GM18508 (cell line): Measurements from ENCODE around the gene CHPF2.

Experiments used
- ATAC-seq: cut with Tn5 transposase; IDR thresholded peaks from one replicate; pipeline ENCODE4 v1.9.1; 2021; ENCODE audit warnings: moderate number of reproducible peaks; ENCODE audit not compliant: insufficient read depth, unreplicated experiment

Gene CHPF2, protein sequence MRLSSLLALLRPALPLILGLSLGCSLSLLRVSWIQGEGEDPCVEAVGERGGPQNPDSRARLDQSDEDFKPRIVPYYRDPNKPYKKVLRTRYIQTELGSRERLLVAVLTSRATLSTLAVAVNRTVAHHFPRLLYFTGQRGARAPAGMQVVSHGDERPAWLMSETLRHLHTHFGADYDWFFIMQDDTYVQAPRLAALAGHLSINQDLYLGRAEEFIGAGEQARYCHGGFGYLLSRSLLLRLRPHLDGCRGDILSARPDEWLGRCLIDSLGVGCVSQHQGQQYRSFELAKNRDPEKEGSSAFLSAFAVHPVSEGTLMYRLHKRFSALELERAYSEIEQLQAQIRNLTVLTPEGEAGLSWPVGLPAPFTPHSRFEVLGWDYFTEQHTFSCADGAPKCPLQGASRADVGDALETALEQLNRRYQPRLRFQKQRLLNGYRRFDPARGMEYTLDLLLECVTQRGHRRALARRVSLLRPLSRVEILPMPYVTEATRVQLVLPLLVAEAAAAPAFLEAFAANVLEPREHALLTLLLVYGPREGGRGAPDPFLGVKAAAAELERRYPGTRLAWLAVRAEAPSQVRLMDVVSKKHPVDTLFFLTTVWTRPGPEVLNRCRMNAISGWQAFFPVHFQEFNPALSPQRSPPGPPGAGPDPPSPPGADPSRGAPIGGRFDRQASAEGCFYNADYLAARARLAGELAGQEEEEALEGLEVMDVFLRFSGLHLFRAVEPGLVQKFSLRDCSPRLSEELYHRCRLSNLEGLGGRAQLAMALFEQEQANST

DNA sequence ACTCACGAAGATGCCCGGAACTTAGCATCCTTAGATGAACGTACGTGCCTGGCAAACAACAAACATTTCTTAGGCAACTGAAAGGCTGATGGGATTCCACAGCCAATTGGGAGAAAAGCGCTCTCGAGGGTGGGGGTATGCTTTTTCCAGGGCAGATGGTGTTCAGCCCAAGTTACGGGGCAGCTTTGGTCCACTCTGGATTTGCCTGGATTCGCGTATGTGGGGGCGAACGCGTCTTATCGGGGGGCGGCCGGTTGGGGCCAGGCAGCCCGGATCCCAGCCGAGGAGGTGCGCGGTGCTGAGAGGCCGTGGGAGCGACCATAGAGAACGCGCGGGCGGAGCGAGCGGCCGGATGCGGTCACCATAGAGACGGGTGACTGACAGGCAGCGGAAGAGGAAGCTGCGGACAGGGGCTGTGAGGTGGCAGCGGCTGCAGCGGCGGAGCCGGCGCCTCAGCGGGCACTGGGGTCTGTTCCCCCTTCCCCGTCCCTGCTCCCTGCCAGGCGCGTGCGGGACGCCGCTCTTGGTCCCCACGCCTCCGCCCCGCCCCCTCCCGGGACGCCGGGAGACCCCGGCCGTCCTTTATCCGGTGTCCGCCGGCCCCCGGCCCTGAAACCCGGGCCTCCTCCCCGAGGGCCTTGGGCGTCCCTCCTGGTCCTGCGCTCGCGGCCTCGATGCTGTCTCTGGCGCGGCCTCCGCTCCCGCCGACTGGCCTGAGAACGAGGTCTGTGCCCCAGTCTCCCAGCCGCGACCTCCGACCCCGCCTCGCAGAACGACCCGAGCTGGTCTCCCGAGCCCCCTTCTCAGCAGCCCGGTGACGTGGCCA is at the start of gene CHPF2:
Gene CHPF2 (plus strand): TSS at position 393 of the 826 bp plus-strand sequence. CDS start 1,529 bp downstream, outside the sequence.
- peak; percentile 73 for ATAC-seq

DNA sequence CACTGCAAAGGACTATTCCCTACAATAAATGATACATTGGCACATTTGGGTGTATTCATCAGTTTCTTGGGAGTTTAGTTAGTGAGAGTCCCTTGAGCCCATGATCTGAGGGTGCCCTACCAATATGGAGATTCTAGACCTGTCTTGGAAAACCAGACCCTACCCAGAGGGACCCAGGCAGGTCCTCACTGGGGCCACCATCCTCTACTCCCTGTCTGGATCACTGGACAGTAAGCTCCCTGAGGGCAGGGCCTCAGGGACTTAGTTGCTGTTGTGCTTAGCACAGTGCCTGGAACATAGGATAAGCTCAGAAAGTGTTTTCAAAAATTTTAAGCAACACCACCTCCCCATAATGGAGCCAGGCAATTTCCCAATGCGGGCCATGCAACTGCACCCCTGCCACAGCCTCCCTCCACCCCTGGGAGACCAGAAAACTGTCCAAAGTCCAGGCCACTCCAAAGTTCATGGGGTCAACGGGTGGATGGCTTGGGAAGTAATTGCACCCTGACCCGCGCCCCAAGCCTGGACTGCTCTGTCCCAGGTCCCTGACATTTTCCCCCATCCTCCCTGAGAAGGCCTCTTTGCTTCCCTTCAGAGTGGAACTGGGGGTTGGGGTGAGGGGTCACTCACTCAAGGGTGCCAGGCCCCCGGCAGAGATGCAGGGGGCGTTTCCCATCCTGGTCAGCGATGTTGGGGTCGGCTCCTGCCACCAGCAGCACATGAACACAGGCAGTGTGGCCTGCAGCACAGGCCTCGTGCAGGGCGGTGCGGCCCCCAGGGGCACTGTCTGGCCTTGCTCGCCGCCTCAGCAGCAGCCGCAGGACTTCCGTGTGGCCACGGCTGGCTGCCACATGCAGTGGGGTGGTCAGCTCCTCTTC is 46.3 kb upstream of the CHPF2 start:
- no peak for ATAC-seq

DNA sequence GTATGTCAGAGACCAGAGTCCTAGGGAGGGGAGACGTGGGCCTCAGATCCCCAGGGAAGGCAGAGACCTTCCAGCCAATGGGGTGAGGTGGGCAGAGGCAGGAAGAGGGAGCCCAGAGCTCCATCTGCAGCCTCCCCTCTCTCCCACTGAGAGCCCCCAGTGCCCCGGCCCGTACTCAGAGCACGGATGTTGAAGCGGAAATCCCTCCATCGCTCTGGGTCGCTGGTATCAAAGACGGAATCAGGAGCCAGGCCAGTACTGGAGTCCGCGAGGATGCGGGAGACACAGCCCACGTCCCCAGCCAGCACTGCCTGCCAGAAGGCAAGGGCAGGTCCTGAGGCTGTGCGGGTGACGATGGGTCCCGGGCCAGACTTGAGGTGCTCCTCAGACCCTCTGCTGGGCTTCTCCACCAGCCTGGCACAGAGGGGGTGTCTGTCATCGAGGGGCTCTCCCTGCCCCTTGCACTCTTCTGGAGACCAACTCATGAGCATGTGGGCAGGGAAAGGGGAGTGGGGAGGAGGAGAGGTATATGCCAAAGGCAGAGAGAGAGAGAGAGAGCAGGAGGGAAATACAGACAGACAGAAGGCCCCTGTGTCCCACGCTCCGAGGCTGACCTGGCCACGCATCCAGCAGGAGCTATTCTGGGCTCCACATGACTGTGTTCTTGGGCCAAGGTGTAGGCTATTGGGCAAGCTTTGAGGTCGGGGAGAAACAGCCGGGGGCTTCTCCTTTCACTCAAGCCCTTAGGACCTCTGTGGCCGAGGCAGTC is 45.5 kb upstream of the CHPF2 start, which contains the start of gene ASB10:
Gene ASB10 (minus strand): TSS at position 611 of the 769 bp plus-strand sequence. CDS start 120 bp downstream, at position 491.
- ATAC-seq, result no peak

DNA sequence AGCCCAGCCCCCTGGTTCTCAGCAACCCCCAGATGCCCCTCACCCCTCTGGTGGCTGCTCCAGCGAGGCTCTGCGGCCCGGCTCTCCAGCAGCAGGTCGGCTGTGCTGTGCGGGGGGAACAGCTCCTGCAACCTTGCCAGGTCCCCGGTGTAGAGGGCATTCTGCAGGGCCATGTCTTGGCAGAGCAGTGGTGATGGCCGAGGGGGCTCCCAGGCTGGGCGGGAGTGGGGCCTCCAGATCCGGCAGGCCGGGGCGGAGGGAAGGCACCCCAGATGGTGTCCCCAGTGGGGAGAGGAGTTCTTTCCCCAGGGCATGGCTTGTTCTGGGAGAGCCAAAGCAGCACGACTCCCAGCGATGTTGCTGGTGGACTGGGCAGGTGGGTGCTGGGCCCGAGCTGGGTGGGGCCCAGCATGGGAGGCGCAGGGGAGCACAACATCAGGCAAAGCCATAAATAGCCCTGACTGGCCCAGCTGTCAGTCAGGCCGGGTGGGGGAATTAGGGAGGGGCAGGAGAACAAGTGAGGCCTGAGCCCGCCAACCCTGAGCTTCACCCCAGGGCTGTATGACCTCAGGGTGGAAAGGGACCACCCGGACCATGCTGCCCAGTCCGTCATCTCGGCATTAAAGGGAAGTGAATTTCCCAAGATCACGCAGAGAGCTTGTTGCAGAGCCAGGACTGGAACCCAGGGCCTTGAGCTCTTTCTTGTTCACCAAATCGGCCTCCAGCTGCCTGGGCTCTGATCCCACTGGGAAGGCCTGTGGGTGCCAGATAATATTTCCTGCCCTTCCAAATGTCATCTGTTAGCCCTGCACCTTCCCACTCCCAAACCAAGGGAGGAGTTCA is 44.7 kb upstream of the CHPF2 start:
- no peak for ATAC-seq

DNA sequence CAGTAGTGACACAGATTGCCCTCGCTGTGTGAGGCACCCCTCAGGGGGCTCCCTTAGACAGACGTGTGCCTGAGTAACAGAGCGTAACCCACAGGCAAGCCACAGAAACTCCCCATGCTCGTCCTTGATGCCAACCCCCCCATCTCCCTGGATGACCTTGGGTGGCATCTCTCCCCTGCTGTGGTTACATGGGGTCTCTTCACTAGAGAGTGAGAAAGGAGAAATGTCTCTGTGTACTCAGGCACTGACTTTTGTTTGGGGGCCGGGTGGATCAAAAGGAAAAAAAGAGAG is 44.1 kb upstream of the CHPF2 start:
- no peak for ATAC-seq

DNA sequence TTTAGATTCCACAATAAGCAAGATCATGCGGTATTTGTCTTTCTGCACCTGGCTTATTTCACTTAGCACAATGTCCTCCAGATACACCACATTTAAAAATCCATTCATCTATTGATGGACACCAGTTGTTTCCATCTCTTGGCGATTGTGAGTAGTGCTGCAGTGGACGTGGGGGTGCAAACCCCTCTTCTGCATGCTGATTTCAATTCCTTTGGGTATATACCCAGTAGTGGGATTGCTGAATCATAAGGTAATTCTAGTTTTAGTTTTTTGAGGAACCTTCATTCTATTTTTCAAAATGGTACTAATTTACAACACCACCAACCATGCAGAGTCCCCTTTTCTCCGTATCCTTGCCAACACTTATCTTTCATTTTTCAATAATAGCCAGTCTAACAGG is 43.2 kb upstream of the CHPF2 start:
- ATAC-seq, result no peak

DNA sequence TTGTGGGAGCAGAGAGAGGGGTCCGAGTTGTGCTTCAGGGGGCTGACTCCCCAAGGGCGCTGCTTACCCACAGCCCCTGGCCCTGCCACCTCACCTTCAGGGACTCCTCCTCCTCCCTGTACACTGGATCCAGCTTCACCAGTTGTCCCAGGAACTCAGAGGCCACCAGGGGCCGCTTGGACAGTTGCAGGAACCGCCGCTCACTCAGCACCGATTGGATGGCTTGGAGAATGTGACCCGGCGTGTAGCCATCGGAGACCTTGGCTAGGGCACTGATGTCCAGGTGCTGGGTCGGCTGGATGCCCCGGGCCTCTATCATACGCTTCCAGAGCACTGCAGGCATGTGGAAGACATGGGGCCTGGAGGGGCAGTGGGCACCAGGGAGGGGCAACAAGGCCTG is 40.7 kb upstream of the CHPF2 start:
- no peak for ATAC-seq

DNA sequence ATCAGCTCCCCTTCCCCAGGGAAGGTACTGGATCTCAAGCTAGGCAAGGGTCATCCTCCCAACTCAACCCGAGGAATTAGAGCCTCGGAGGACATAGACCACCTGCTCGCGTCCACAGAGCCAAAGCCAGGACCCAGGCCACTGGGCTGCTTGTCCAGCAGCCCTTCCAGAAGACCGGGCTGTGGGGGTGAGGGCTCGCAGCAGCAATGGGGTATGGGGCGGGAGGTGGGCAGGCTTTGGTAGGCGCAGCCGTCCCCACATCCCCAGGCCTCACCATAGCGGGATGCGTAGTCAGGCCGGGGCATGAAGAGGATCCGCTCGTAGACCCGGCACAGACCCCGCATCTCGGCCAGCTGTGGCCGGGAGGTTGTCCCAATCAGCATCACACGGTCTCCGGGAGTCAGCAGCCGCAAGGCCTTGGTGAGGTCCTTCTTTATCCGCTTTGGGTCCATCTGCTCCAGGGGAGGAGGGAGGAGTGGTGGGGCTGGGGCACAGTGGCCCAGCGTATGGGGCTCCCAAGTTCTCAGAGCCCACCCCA is 40.2 kb upstream of the CHPF2 start:
- ATAC-seq, result no peak

DNA sequence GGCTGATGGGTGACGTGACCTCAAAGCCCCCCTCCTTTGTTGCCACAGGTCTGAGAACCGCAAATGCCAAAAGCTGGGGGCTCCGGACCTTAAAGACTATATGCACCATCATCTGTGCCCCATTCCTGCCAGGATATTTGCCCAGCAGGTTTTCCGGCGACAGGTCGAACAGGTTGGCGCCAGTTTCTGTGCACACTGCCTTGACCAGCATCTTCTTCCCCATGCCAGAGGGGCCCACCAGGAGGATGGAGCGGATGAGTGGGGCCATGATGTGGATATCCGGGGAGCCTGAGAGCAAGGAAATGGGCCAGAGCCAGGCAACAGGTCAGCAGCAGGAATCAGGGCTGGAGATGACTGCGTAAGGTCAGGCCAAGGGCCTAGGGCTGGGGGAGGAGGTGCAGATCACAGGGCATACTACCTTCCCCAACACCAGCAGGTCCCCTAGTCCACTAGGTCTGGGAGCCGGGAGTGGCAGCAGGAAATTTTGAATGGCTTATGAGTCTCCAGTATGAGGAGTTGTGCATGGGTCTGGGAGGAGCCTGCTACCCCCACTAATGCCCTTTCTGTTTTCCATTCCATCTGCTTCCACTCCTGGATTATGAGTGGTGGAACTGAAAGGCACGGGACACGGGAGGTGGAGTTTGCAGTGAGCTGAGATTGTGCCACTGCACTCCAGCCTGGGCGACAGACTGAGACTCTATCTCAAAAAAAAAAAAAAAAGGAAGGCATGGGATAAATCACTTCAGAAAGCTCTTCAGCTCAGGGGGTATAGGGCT is 38.9 kb upstream of the CHPF2 start:
- no peak for ATAC-seq

DNA sequence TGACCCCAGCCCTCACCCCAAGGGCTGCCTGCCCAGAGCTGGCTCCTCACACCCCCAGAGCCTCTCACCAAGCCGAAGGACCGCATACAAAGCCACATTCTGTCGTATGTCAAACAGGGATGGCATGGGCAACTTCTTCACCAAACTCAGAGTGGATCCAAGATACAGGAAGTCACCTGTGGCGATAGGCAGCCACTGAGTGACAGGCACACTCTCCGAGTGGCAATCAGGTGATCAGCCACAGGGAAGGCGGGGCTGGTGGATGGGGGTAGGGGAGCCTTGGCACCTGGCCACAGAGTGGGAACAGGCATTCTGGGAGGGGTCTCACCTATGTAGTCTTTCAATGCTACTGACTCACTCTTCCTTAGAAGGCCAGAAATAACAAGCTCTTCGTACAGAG is 38.1 kb upstream of the CHPF2 start:
- no peak for ATAC-seq

DNA sequence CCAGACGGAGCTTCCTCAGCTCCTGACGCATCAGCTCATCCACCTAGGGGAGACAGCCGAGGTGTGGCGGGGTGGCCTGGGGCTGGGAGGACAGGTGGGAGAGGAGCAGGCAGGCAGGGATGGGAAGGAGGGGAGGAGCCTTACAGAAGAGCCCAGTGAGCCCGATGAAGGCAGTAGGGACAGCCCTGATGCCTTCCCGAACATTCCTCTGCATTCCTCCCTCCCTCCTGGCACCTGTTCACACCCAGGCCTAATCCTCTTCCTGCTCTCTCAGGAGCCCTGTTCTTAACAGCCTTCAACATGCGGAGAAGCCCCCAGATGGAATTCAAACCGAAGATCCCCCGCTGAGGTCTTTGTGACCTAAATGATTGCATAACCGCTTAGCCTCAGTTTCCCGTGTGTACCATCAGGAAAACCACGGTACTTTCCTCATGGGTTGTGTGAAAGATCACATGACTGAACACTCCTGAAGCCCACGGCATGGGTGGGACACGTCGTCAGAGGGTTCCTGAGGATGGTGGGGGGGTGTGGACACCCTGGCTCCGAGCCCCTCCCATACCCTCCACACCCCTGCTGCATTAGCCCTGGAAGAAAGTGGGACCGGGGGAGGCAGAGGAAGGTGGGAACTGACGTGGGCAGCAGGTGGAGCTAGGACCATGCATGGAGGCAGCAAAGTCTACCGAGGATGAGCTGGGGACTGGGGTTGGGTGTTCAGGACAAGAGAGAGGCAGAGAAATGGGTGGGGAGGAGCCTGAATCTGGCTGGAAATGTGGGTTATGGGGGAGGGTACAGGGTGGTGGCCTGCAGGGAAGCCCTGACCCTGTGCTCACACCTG is 36.5 kb upstream of the CHPF2 start:
- ATAC-seq, result no peak

DNA sequence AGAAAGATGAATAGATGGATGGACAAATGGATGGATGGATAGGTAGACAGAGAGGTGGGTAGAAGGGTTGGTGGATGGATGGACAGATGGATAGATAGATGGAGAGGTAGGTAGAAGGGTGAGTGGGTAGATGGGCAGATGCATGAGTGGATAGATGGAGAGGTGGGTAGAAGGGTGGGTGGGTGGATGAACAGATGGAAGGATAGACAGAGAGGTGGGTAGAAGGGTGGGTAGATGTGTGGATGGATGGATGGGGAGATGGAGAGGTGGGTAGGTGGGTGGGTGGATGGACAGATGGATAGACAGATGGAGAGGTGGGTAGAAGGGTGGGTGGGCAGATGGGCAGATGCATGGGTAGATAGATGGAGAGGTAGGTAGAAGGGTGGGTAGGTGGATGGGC is 34.4 kb upstream of the CHPF2 start:
- ATAC-seq, result no peak

DNA sequence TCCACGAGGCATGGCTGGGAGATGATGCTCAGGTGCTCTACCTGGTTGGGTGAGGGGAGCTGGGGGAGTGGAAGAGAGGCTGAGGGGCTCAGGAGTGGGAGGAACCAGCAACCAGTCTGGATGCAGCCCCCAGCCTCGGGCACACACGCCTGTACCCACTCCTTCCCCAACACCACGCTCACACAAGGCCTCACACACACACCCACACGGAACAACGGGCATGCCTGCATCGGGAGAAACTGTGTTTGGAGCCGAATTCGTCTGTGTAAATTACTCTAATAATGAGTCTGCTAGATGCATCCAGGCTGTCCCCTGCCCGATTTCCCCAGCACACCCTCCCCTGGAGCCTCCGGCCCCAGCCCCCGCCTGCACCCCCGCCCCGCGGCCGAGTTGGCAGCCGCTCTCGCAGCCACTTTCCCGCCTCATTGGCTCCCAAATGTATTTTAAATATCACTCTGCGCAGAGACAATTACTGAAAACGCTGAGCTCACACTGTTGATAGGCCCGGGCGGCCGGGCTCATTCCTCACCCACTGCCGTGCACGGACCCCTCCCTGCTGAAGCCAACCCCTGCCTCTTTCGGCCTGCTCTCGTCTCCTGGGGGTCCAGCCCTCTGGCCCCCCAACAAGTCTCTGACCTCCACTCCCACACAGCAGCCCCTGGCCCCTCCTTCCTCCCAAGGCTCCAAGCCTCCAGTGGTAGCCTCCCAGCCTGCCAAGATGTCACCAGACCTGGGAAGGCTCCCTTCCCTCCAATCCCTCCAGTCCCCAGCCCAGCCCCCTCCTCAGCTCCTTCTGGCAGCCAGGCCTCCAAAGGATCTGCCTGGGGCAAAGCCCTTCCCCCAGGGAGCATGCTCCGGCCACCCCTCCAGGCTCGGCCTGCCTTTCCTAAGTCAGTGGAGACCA is 33.1 kb upstream of the CHPF2 start:
- no peak for ATAC-seq

DNA sequence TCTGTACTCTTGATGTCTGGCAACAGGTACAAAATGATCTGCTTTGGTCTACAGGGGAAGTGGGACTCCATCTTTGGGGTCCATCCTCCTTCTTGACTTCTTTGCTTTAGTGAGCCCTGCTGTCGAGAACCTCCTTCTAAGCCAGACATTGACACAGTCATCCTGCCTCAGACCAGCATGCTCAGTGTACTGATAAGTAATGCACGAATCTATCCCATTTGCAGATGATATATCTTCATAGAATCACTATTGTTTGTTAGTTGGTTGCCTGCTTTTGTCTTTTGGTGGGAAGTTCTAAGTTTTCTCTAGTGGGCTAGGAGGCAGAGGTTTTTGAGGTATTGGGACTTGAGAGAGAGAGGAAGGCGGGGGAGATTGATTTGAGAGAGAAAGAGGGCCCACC is 30.9 kb upstream of the CHPF2 start:
- ATAC-seq, result no peak

DNA sequence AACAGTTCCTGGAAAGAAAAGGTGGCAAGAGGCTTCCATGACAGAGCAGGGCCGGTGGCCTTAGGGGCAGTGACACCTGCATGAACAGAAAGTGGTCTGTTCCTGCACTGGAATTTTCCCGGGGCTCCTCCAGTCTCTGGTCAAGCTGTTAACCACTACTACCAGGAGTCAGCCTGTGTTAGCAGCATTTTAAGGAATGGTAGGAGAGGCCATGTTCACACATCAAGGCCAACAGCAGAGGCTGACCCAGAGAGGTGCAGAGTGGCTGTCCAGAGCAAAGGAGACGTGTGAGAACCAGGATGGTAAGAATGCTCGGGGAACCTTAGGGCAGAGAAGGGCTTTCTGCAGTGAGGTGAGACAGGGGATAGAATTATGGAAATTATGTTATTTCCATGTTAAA is 30.5 kb upstream of the CHPF2 start:
- ATAC-seq, result no peak
